Measurements from ENCODE around the gene CAMK2A.

CAMK2A gene

GRCh38 chr5:150329038-150329437 lies 39.5 kb upstream of the CAMK2A start:
- Histone ChIP-seq H3K9me2 (replicated peaks; ENCODE audit: insufficient read depth, low read length) (no peaks in the 10 kb centered on the region), H3K36me3 (ENCODE audit: low read length) (no peaks in the 10 kb centered on the region), H3K27me3 (ENCODE audit: low read length) (no peaks in the 10 kb centered on the region), H3K9ac (ENCODE audit: low read length) (no peak overlapping the region), H3F3A (ENCODE audit: insufficient read depth) (no peaks in the 10 kb centered on the region), H2AFZ (ENCODE audit: low read depth, low read length, severe bottlenecking) (no peak overlapping the region), H4K20me1 (ENCODE audit: low read depth, low read length) (no peaks in the 10 kb centered on the region), H3K4me2 (ENCODE audit: low read depth, low read length, poor library complexity, severe bottlenecking) (no peak overlapping the region), H3K4me3 (ENCODE audit: insufficient read depth, low read length, poor library complexity, severe bottlenecking) (no peak overlapping the region), H3K9me3 (ENCODE audit: insufficient read depth, low read length) (no peaks in the 10 kb centered on the region), H3K27ac (ENCODE audit: low read depth, low read length) (no peak overlapping the region), H3K79me2 (ENCODE audit: insufficient read depth, low read length) (no peaks in the 10 kb centered on the region)
- TF ChIP-seq EZH2phosphoT487 (conservative IDR thresholded peaks at IDR 0.05; ENCODE audit: low read length) = no peak
- TF ChIP-seq, protein P1, sequence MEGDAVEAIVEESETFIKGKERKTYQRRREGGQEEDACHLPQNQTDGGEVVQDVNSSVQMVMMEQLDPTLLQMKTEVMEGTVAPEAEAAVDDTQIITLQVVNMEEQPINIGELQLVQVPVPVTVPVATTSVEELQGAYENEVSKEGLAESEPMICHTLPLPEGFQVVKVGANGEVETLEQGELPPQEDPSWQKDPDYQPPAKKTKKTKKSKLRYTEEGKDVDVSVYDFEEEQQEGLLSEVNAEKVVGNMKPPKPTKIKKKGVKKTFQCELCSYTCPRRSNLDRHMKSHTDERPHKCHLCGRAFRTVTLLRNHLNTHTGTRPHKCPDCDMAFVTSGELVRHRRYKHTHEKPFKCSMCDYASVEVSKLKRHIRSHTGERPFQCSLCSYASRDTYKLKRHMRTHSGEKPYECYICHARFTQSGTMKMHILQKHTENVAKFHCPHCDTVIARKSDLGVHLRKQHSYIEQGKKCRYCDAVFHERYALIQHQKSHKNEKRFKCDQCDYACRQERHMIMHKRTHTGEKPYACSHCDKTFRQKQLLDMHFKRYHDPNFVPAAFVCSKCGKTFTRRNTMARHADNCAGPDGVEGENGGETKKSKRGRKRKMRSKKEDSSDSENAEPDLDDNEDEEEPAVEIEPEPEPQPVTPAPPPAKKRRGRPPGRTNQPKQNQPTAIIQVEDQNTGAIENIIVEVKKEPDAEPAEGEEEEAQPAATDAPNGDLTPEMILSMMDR (IDR thresholded peaks at IDR 0.05; ENCODE audit: insufficient read depth, low read length, poor library complexity, severe bottlenecking) = no peak

GRCh38 chr5:150328515-150328914 lies 38.9 kb upstream of the CAMK2A start:
- no peaks in the 10 kb centered on the region for H3K79me2 ChIP-seq (ENCODE audit: insufficient read depth, low read length)
- no peaks in the 10 kb centered on the region for H4K20me1 ChIP-seq (ENCODE audit: low read depth, low read length)
- H3K36me3 ChIP-seq (ENCODE audit: low read length) = no peaks in the 10 kb centered on the region
- H3K27ac ChIP-seq (ENCODE audit: low read depth, low read length) = no peak overlapping the region
- H3K9me2 ChIP-seq (replicated peaks; ENCODE audit: insufficient read depth, low read length) = no peaks in the 10 kb centered on the region
- no peak for TF ChIP-seq EZH2phosphoT487 (conservative IDR thresholded peaks at IDR 0.05; ENCODE audit: low read length)
- TF ChIP-seq, protein P1 (IDR thresholded peaks at IDR 0.05; ENCODE audit: insufficient read depth, low read length, poor library complexity, severe bottlenecking) = no peak
- no peaks in the 10 kb centered on the region for H3F3A ChIP-seq (ENCODE audit: insufficient read depth)
- H3K9me3 ChIP-seq (ENCODE audit: insufficient read depth, low read length) = no peaks in the 10 kb centered on the region
- H3K4me2 ChIP-seq (ENCODE audit: low read depth, low read length, poor library complexity, severe bottlenecking) = no peak overlapping the region
- no peak overlapping the region for H2AFZ ChIP-seq (ENCODE audit: low read depth, low read length, severe bottlenecking)
- H3K4me3 ChIP-seq (ENCODE audit: insufficient read depth, low read length, poor library complexity, severe bottlenecking) = no peak overlapping the region
- H3K27me3 ChIP-seq (ENCODE audit: low read length) = no peaks in the 10 kb centered on the region
- no peak overlapping the region for H3K9ac ChIP-seq (ENCODE audit: low read length)

DNA sequence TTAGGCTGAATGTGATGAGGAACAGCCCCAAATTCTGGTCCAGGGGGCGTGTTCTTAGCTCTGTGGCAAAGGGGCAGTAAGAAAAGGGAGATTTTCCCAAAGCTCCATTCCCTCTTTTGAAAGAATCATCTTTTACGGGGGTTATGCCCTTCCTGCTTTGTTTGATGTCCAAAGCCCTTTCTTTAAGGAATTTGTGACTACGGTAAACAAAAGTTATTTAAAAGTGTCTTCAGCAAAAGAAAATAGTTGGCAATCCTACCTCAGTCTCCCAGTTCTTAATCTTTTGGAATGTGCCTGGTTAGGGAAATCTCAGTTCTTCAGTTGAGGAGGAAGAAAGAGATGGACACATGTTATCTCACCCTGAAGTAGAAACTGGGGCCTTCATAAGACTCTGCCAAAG lies 37.6 kb upstream of the CAMK2A start:
- TF ChIP-seq, protein P1 (IDR thresholded peaks at IDR 0.05; ENCODE audit: insufficient read depth, low read length, poor library complexity, severe bottlenecking) = no peak
- no peak for TF ChIP-seq EZH2phosphoT487 (conservative IDR thresholded peaks at IDR 0.05; ENCODE audit: low read length)
- Histone ChIP-seq H3K9me3 (ENCODE audit: insufficient read depth, low read length) (no peaks in the 10 kb centered on the region), H3K27ac (ENCODE audit: low read depth, low read length) (no peak overlapping the region), H3K27me3 (ENCODE audit: low read length) (no peaks in the 10 kb centered on the region), H3K9me2 (replicated peaks; ENCODE audit: insufficient read depth, low read length) (no peaks in the 10 kb centered on the region), H2AFZ (ENCODE audit: low read depth, low read length, severe bottlenecking) (no peak overlapping the region), H3F3A (ENCODE audit: insufficient read depth) (no peaks in the 10 kb centered on the region), H3K36me3 (ENCODE audit: low read length) (no peaks in the 10 kb centered on the region), H3K79me2 (ENCODE audit: insufficient read depth, low read length) (no peaks in the 10 kb centered on the region), H3K4me3 (ENCODE audit: insufficient read depth, low read length, poor library complexity, severe bottlenecking) (no peak overlapping the region), H3K4me2 (ENCODE audit: low read depth, low read length, poor library complexity, severe bottlenecking) (no peak overlapping the region), H4K20me1 (ENCODE audit: low read depth, low read length) (no peaks in the 10 kb centered on the region), H3K9ac (ENCODE audit: low read length) (no peak overlapping the region)
